ENCODE data around the gene FAM107B. TPM values are rescaled to one million over a fixed set of nuclear protein-coding genes. Genes with fewer than 3 reads are reported as not detected.
A peak's percentile ranks its signal among the peaks of the same experiment; 100 is the strongest.

The FAM107B gene
- total RNA-seq, 6 experiments from 2014 or later: 58.6 to 116 (median 68.7) TPM

DNA sequence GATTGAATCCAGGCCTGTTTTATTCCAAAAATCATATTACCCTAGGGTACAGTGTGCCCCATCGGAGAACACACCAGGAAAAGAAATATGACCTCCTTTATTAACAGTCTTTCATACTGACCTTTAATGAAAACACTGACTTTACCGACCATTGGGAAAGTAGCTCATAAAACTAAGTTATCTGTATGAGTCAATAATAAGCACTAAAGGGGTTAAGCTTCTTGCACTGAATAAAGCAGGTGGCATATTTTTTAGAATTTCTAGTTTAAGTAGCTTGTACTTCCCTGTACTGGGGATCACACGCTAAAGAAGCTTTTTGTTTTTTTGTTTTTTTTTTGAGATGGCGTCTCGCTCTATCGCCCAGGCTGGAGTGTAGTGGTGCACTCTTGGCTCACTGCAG, 199.8 kb downstream of the FAM107B start:
- Histone ChIP-seq H3K9me3 (no peaks in the 10 kb centered on the region), H3K4me1 (peaks cover 0 to 46% (median 13%) of the 10 kb centered on the region in 4 donors), H3K4me3 (no peak overlapping the region), H3K27me3 (no peaks in the 10 kb centered on the region), H3K36me3 (no peaks in the 10 kb centered on the region), H3K27ac (peak overlapping the region in 2 of 3 donors; percentile 29 to 91)
- no peak for ATAC-seq
- no peak for DNase-seq
- WGBS (ENCODE audit: insufficient coverage, low coverage, low lambda C conversion rate, missing lambda C conversion rate): 83% methylated on average over 6 of the region's 6 CpGs
- TF ChIP-seq, protein P1, sequence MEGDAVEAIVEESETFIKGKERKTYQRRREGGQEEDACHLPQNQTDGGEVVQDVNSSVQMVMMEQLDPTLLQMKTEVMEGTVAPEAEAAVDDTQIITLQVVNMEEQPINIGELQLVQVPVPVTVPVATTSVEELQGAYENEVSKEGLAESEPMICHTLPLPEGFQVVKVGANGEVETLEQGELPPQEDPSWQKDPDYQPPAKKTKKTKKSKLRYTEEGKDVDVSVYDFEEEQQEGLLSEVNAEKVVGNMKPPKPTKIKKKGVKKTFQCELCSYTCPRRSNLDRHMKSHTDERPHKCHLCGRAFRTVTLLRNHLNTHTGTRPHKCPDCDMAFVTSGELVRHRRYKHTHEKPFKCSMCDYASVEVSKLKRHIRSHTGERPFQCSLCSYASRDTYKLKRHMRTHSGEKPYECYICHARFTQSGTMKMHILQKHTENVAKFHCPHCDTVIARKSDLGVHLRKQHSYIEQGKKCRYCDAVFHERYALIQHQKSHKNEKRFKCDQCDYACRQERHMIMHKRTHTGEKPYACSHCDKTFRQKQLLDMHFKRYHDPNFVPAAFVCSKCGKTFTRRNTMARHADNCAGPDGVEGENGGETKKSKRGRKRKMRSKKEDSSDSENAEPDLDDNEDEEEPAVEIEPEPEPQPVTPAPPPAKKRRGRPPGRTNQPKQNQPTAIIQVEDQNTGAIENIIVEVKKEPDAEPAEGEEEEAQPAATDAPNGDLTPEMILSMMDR (IDR thresholded peaks at IDR 0.05): no peak
- TF ChIP-seq POLR2A (IDR thresholded peaks at IDR 0.05): no peak
- intact Hi-C loops (cut with DNase I): no loop called here

DNA sequence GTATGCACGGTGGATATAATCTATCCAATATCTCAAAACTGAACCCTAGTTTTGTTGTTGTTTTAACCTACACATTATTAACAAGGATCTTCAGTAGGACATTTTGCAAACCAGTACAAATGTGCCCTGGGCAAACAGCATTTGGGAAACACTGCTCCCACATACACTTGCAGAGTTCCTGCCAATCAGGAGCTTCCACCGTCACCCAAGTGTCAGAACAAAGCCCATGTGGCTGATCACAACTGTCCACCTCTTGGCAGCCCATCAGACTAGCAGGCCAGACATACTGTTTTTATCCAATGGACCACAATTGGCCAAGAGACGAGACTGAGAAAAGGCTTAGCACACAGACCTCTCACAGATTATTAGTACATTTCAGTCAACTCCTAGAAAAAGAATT, 200.4 kb downstream of the FAM107B start:
- H3K9me3 ChIP-seq: no peaks in the 10 kb centered on the region
- H3K4me3 ChIP-seq: no peak overlapping the region
- ATAC-seq (peak in 1 of 4 donors; percentile 3), DNase-seq (no peak)
- TF ChIP-seq, protein P1 (IDR thresholded peaks at IDR 0.05): no peak
- no peak for TF ChIP-seq POLR2A (IDR thresholded peaks at IDR 0.05)
- no peaks in the 10 kb centered on the region for H3K36me3 ChIP-seq
- H3K4me1 ChIP-seq: peaks cover 0 to 46% (median 12%) of the 10 kb centered on the region in 4 donors
- intact Hi-C loops (cut with DNase I): no loop called here
- 39% methylated on average over 3 of the region's 3 CpGs for WGBS (ENCODE audit: insufficient coverage, low coverage, low lambda C conversion rate, missing lambda C conversion rate)
- H3K27ac ChIP-seq: peak overlapping the region in 2 of 3 donors; percentile 29 to 91
- H3K27me3 ChIP-seq: no peaks in the 10 kb centered on the region

DNA sequence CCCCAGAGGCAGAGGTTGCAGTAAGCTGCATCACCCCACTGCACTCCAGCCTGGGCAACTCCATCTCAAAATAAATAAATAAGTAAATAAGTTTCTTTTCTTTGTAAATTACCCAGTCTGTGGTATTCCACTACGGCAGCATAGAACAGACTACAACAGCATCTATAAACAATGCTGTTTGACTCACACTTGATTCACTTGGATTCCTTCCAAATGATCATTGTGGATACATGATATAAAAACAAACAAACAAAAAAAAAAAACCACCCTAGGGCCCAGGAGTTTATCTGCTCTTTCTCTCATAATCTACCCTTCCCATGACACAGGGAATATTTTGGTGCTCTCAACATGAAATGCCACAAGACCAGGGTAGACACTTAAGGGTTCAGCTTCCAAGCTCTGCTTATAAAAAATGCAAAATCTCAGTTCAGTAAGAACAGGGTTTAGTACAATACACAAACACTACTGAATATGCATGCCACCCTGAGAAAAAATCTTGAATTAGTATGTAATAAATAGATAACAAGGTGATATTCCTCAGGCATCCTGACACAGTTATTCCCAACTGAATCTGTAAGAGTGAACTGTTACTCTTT, 200.9 kb downstream of the FAM107B start:
- DNase-seq (no peak), ATAC-seq (no peak)
- H3K27me3 ChIP-seq: no peaks in the 10 kb centered on the region
- peak overlapping the region in 2 of 3 donors; percentile 91 to 97 for H3K27ac ChIP-seq
- WGBS (ENCODE audit: insufficient coverage, low coverage, low lambda C conversion rate, missing lambda C conversion rate): 28% methylated on average over 1 of the region's 1 CpG
- no peak overlapping the region for H3K4me3 ChIP-seq
- H3K36me3 ChIP-seq: no peaks in the 10 kb centered on the region
- no peak for TF ChIP-seq POLR2A (IDR thresholded peaks at IDR 0.05)
- TF ChIP-seq, protein P1 (IDR thresholded peaks at IDR 0.05): no peak
- no peaks in the 10 kb centered on the region for H3K9me3 ChIP-seq
- peaks cover 0 to 46% (median 12%) of the 10 kb centered on the region in 4 donors for H3K4me1 ChIP-seq
- intact Hi-C loops (cut with DNase I): no loop called here

DNA sequence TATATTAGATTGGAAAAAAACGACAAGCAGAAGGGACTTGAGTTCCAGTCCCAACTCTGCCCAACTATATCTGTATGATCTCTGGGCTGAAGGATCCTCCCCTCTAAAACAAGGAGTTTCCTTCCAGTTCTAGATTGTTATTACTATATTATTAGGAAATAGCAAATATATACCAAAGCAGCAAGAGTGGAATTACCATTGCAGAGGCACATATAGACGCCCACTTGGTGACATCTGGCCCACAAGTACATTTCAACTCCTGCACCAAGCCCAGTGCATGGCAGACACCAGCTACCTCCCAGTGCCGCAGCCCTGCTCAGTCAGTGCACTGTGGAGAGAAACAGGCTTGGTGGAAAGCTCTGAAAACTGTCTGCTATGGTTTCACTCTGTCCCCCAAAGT, 201.9 kb downstream of the FAM107B start:
- no peaks in the 10 kb centered on the region for H3K9me3 ChIP-seq
- H3K4me1 ChIP-seq: peaks cover 0 to 43% (median 12%) of the 10 kb centered on the region in 4 donors
- no peak for ATAC-seq
- no peaks in the 10 kb centered on the region for H3K36me3 ChIP-seq
- H3K27me3 ChIP-seq: no peaks in the 10 kb centered on the region
- WGBS (ENCODE audit: insufficient coverage, low coverage, low lambda C conversion rate, missing lambda C conversion rate): 77% methylated on average over 2 of the region's 3 CpGs
- no peak for DNase-seq
- H3K27ac ChIP-seq: peak overlapping the region in 2 of 3 donors; percentile 91 to 97
- intact Hi-C loops (cut with DNase I): no loop called here
- no peak for TF ChIP-seq POLR2A (IDR thresholded peaks at IDR 0.05)
- TF ChIP-seq, protein P1 (IDR thresholded peaks at IDR 0.05): no peak
- no peak overlapping the region for H3K4me3 ChIP-seq

Data from right lobe of liver (tissue), 6 donors.